ENCODE results near the gene ITPR2. TPM values are rescaled to one million over a fixed set of nuclear protein-coding genes. Genes with fewer than 3 reads are reported as not detected.

The ITPR2 gene
- total and polyA plus RNA-seq, 12 donors = 5.1 to 144 (median 66.4) TPM

GRCh38 chr12:26566186-26566585, 266.8 kb downstream of the ITPR2 start:
- Histone ChIP-seq H3K4me3 (no peak overlapping the region), H3K27ac (no peak overlapping the region), H3K27me3 (no peaks in the 10 kb centered on the region), H3K4me1 (replicated peaks in 1 of 2) (peaks cover 0 to 4% of the 10 kb centered on the region in 2 donors), H3K36me3 (replicated peaks in 1 of 2) (peaks cover 0 to 1% of the 10 kb centered on the region in 2 donors), H3K9me3 (replicated peaks in 1 of 3) (no peaks in the 10 kb centered on the region)
- no peak for DNase-seq
- TF ChIP-seq POLR2A (IDR thresholded peaks at IDR 0.05) (no peak), CTCF (IDR thresholded peaks at IDR 0.05) (no peak)
- intact Hi-C loops (cut with DNase I) = no loop called here

GRCh38 chr12:26564391-26564790, 268.6 kb downstream of the ITPR2 start:
- Histone ChIP-seq H3K27ac (no peak overlapping the region), H3K9me3 (replicated peaks in 1 of 3) (no peaks in the 10 kb centered on the region), H3K4me3 (no peak overlapping the region), H3K36me3 (replicated peaks in 1 of 2) (peaks cover 0 to 5% of the 10 kb centered on the region in 2 donors), H3K27me3 (no peaks in the 10 kb centered on the region), H3K4me1 (replicated peaks in 1 of 2) (peaks cover 0 to 4% of the 10 kb centered on the region in 2 donors)
- no peak for TF ChIP-seq CTCF (IDR thresholded peaks at IDR 0.05)
- no peak for TF ChIP-seq POLR2A (IDR thresholded peaks at IDR 0.05)
- intact Hi-C loops (cut with DNase I) = no loop called here
- 61 to 81% (median 67%) methylated on average over 4 to 5 of the region's 5 CpGs for WGBS, 4 donors
- no peak for DNase-seq

- Histone ChIP-seq H3K9me3 (replicated peaks in 1 of 3) (no peaks in the 10 kb centered on the region), H3K4me3 (no peak overlapping the region), H3K27me3 (no peaks in the 10 kb centered on the region), H3K36me3 (replicated peaks in 1 of 2) (peaks cover 0 to 5% of the 10 kb centered on the region in 2 donors), H3K4me1 (replicated peaks in 1 of 2) (peaks cover 0 to 4% of the 10 kb centered on the region in 2 donors), H3K27ac (no peak overlapping the region)
- 93 to 98% (median 94%) methylated on average over 4 of the region's 4 CpGs for WGBS, 4 donors
- intact Hi-C loops (cut with DNase I) = no loop called here
- DNase-seq = no peak
- TF ChIP-seq CTCF (IDR thresholded peaks at IDR 0.05) (no peak), POLR2A (IDR thresholded peaks at IDR 0.05) (no peak)
These were observed 269.4 kb downstream of the ITPR2 start for GRCh38 chr12:26563552-26563951.

- H3K27ac ChIP-seq = no peak overlapping the region
- intact Hi-C loops (cut with DNase I) = loop anchor here in 1 of 2 donors (10.0 kb wide), 1 partner anchor 57 kb away; no protein-coding TSS in a partner anchor
- no peaks in the 10 kb centered on the region for H3K27me3 ChIP-seq
- WGBS, 4 donors = 89 to 99% (median 98%) methylated on average over 4 of the region's 4 CpGs
- no peaks in the 10 kb centered on the region for H3K9me3 ChIP-seq (replicated peaks in 1 of 3)
- peaks cover 0 to 16% of the 10 kb centered on the region in 2 donors for H3K36me3 ChIP-seq (replicated peaks in 1 of 2)
- TF ChIP-seq POLR2A (IDR thresholded peaks at IDR 0.05) = no peak
- TF ChIP-seq CTCF (IDR thresholded peaks at IDR 0.05) = no peak
- DNase-seq = no peak
- no peaks in the 10 kb centered on the region for H3K4me1 ChIP-seq (replicated peaks in 1 of 2)
- H3K4me3 ChIP-seq = no peak overlapping the region
These were observed 275.7 kb downstream of the ITPR2 start for GRCh38 chr12:26557326-26557725.

Measured in adrenal gland (tissue), 12 donors.